Measurements from ENCODE around the gene GCDH. TPM values are rescaled to one million over a fixed set of nuclear protein-coding genes. Genes with fewer than 3 reads are reported as not detected.
A peak's percentile ranks its signal among the peaks of the same experiment; 100 is the strongest.

The GCDH gene
- polyA plus RNA-seq, 1 donor, result 31.1 TPM

DNA sequence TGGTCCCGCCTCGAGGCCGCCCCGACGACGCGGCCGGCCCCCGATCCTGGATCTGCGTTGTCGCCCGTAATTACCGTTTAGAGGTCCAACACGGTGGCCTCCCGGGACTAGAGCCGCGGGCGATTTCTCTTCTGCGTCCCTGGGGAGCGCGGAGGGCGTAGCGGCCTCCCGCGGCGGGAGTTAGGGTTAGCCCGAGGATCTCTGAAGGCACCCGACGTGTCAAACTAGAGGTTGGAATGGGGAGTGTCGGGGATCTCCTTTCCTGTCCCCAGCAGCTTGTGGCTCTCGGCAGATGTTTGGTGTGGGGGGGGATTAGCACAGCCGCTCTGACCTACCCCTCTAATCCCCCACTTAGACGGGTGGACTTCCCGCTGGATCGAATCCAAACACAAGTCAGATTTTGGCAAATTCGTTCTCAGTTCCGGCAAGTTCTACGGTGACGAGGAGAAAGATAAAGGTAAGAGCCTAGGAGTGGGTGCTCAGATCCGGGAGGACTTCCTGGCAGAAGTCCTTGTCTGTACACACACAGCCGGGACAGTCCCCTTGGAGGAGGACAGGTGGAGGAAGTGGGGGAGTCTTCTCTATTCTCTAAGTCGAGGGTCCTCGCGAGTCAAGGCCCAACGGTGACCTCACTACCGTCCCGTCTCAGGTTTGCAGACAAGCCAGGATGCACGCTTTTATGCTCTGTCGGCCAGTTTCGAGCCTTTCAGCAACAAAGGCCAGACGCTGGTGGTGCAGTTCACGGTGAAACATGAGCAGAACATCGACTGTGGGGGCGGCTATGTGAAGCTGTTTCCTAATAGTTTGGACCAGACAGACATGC lies 48.0 kb downstream of the GCDH start:
- DNase-seq, result no peak

- DNase-seq, result no peak
Measured at GRCh38 chr19:12939975-12940423, 49.0 kb downstream of the GCDH start.

- no peak for DNase-seq
Measured at GRCh38 chr19:12940897-12941296, 49.9 kb downstream of the GCDH start.

DNA sequence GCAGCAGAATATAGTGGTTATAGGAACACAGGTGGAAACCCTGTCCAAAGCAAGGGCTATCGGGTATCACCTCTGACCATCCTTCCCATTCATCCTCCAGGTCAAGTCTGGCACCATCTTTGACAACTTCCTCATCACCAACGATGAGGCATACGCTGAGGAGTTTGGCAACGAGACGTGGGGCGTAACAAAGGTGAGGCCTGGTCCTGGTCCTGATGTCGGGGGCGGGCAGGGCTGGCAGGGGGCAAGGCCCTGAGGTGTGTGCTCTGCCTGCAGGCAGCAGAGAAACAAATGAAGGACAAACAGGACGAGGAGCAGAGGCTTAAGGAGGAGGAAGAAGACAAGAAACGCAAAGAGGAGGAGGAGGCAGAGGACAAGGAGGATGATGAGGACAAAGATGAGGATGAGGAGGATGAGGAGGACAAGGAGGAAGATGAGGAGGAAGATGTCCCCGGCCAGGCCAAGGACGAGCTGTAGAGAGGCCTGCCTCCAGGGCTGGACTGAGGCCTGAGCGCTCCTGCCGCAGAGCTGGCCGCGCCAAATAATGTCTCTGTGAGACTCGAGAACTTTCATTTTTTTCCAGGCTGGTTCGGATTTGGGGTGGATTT lies 52.6 kb downstream of the GCDH start:
- no peak for DNase-seq

DNA sequence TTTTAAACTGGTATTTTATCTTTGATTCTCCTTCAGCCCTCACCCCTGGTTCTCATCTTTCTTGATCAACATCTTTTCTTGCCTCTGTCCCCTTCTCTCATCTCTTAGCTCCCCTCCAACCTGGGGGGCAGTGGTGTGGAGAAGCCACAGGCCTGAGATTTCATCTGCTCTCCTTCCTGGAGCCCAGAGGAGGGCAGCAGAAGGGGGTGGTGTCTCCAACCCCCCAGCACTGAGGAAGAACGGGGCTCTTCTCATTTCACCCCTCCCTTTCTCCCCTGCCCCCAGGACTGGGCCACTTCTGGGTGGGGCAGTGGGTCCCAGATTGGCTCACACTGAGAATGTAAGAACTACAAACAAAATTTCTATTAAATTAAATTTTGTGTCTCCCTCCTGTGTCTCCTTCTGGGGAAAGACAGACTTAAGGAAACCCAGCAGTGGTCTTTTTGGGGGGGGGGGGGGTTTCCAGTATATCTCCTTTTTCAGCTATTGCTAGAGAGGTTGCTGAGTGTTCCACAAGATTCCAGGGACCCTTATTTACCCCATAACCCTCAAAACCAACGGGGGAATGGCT lies 53.2 kb downstream of the GCDH start:
- DNase-seq, result no peak

GRCh38 chr19:12945479-12946091 lies 54.6 kb downstream of the GCDH start, which contains the start of gene RAD23A:
Gene RAD23A, plus strand, starts transcription at chr19:12945862. Its CDS starts 87 bp downstream, at chr19:12945949.
- peak; percentile 97 for DNase-seq

DNA sequence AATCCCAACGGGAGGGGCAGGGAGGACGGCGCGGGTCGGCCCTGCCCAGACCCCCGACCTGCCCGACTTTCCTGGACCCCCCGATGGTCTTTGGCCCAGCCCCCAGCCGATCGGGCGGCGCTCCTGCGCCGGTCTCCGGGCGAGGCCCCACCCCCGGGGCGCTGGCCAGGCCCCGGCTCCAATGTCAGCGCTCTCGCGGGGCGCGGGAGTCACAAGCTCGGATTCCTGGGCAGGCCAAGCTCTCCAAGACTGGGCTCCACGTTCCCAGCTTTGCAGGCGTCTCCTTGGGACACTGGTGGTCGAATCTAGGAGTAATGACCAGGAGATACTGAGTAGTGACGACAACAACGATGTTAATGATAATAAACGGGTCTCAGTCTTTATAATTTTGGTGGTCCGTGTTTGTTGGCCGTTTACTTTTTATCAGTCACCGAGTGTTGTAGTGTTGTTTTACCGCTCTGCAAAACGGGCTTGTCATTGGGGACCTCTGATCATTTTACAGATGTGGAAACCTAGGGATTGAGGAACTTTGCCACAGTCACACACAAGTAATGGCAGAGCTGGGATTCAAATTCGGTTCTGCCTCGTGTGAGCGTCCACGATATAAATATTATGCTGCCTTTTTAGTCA lies 55.2 kb downstream of the GCDH start:
- peak; percentile 63 for DNase-seq

DNA sequence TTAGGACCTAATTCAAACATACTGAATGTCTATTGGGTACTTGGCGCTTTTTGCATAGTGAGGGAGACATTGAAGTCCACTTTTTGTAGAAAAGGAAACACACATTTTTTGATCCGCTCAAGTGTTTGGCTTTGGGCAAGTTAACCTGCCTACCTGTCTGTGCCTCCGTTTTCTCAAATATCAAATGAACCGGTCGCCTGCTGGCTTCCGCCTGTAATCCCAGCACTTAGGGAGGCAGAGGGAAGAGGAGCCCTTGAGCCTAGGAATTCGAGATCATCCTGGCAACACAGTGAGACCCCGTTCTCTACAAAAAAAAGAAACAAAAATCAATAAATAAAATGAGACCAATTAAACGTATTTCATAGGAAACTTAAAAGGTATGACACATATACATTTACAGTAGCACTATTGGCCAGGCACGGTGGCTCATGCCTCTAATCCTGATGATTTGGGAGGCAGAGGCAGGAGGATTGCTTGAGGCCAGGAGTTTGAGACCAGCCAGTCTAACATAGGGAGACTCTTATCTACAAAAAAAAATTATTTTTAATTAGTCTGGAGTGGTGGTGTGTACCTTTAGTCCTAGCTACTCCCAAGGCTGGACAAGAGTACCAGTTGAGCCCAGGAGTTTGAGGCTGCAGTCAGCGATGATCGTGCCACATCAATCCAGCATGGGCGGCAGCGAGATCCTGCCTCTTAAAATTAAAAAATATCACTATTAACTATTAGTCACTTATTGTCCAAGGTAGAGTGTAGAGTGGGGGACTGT lies 56.0 kb downstream of the GCDH start:
- DNase-seq, result no peak

DNA sequence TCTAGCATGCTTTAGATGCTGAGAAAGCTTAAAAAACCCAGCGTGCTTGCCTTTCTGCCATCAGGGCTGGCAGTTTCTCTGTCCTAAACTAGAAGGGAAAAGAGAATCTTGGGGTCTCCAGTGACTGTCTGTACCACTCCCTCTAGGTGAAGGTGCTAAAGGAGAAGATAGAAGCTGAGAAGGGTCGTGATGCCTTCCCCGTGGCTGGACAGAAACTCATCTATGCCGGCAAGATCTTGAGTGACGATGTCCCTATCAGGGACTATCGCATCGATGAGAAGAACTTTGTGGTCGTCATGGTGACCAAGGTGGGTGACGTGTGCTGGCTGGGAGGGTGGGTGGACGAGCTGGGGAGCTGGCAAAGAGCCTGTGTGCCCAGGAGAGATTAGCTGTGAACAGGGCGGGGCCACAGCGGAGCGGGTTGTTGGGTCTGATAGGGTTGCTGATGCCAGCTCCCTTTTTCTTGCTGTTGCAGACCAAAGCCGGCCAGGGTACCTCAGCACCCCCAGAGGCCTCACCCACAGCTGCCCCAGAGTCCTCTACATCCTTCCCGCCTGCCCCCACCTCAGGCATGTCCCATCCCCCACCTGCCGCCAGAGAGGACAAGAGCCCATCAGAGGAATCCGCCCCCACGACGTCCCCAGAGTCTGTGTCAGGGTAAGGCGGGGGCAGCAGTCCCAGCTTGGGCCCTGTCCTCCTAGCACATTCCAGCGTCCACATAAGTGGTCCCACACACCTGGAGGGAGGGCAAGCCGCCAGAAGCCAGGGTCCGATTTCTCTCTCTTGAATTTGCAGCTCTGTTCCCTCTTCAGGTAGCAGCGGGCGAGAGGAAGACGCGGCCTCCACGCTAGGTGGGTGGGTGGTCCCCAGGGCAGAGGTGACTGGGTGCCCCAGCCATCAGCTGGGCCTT lies 57.0 kb downstream of the GCDH start:
- DNase-seq, result no peak

- no peak for DNase-seq
Measured at GRCh38 chr19:12948612-12949362, 57.8 kb downstream of the GCDH start.

Other genes starting within 250 kb of the GCDH start
- 35.1 TPM for gene MAN2B1, start 224.4 kb upstream of the GCDH start, polyA plus RNA-seq (ENCODE audit: insufficient read length)
- 18.2 TPM for gene WDR83, start 224.4 kb upstream of the GCDH start, polyA plus RNA-seq (ENCODE audit: insufficient read length)
- gene DHPS, start 209.3 kb upstream of the GCDH start, polyA plus RNA-seq (ENCODE audit: insufficient read length), result 87.9 TPM
- gene GNG14, start 203.2 kb upstream of the GCDH start, polyA plus RNA-seq (ENCODE audit: insufficient read length), result 1.00 TPM
- 10.4 TPM for gene FBXW9, start 194.5 kb upstream of the GCDH start, polyA plus RNA-seq (ENCODE audit: insufficient read length)
- 78.7 TPM for gene TNPO2, start 167.2 kb upstream of the GCDH start, polyA plus RNA-seq (ENCODE audit: insufficient read length)
- 139 TPM for gene TRIR, start 156.5 kb upstream of the GCDH start, polyA plus RNA-seq (ENCODE audit: insufficient read length)
- 74.0 TPM for gene GET3, start 153.7 kb upstream of the GCDH start, polyA plus RNA-seq (ENCODE audit: insufficient read length)
- 0.23 TPM for gene BEST2, start 139.4 kb upstream of the GCDH start, polyA plus RNA-seq (ENCODE audit: insufficient read length)
- gene HOOK2, start 115.6 kb upstream of the GCDH start, polyA plus RNA-seq (ENCODE audit: insufficient read length), result 78.3 TPM
- 22.7 TPM for gene JUNB, start 99.7 kb upstream of the GCDH start, polyA plus RNA-seq (ENCODE audit: insufficient read length)
- 274 TPM for gene PRDX2, start 89.4 kb upstream of the GCDH start, polyA plus RNA-seq (ENCODE audit: insufficient read length)
- 5.4 TPM for gene THSD8, start 89.1 kb upstream of the GCDH start, polyA plus RNA-seq (ENCODE audit: insufficient read length)
- 35.1 TPM for gene RNASEH2A, start 84.6 kb upstream of the GCDH start, polyA plus RNA-seq (ENCODE audit: insufficient read length)
- 0.07 TPM for gene RTBDN, start 56.6 kb upstream of the GCDH start, polyA plus RNA-seq (ENCODE audit: insufficient read length)
- 1.0 TPM for gene MAST1, start 52.6 kb upstream of the GCDH start, polyA plus RNA-seq (ENCODE audit: insufficient read length)
- 9.5 TPM for gene DNASE2, start 9.7 kb upstream of the GCDH start, polyA plus RNA-seq (ENCODE audit: insufficient read length)
- gene KLF1, start 4.0 kb upstream of the GCDH start, polyA plus RNA-seq (ENCODE audit: insufficient read length), result 0.17 TPM
- 3.4 TPM for gene SYCE2, start 28.1 kb downstream of the GCDH start, polyA plus RNA-seq (ENCODE audit: insufficient read length)
- 41.5 TPM for gene FARSA, start 42.6 kb downstream of the GCDH start, polyA plus RNA-seq (ENCODE audit: insufficient read length)
- gene CALR, start 47.4 kb downstream of the GCDH start, polyA plus RNA-seq (ENCODE audit: insufficient read length), result 783 TPM
- 71.9 TPM for gene RAD23A, start 54.7 kb downstream of the GCDH start, polyA plus RNA-seq (ENCODE audit: insufficient read length)
- gene GADD45GIP1, start 66.1 kb downstream of the GCDH start, polyA plus RNA-seq (ENCODE audit: insufficient read length), result 25.2 TPM
- gene DAND5, start 78.4 kb downstream of the GCDH start, polyA plus RNA-seq (ENCODE audit: insufficient read length), result 0.18 TPM
- 14.6 TPM for gene NFIX, start 104.3 kb downstream of the GCDH start, polyA plus RNA-seq (ENCODE audit: insufficient read length)
- gene LYL1, start 211.7 kb downstream of the GCDH start, polyA plus RNA-seq (ENCODE audit: insufficient read length), result 2.8 TPM
- 42.0 TPM for gene TRMT1, start 225.6 kb downstream of the GCDH start, polyA plus RNA-seq (ENCODE audit: insufficient read length)
- 20.6 TPM for gene NACC1, start 227.1 kb downstream of the GCDH start, polyA plus RNA-seq (ENCODE audit: insufficient read length)